Endodermal cell (in vitro differentiated cells): ENCODE measurements around the gene AGBL1. TPM values are rescaled to one million over a fixed set of nuclear protein-coding genes. Genes with fewer than 3 reads are reported as not detected.
A peak's percentile ranks its signal among the peaks of the same experiment; 100 is the strongest.

Source experiments
- DNase-seq: peaks from one replicate; pipeline ENCODE4 v3.0.0-alpha.2; 2017
- H3K27ac ChIP-seq: 2 replicates; pipeline ENCODE4 v1.5.1; 2013; ENCODE audit warnings: mild to moderate bottlenecking, low read depth, low read length, moderate library complexity
- H3K27me3 ChIP-seq: 2 replicates; pipeline ENCODE4 v1.6.1; 2013; ENCODE audit warnings: mild to moderate bottlenecking, low read length, moderate library complexity; ENCODE audit not compliant: insufficient read depth, control insufficient read depth, poor library complexity, severe bottlenecking
- H3K36me3 ChIP-seq: 2 replicates; pipeline ENCODE4 v1.7.0; 2013; ENCODE audit warnings: mild to moderate bottlenecking, low read length, moderate library complexity; ENCODE audit not compliant: control insufficient read depth, insufficient read depth
- H3K4me1 ChIP-seq: one replicate; pipeline ENCODE4 v1.7.0; 2013; ENCODE audit warnings: low read length; ENCODE audit not compliant: control insufficient read depth, insufficient read depth
- H3K4me3 ChIP-seq: 2 replicates; pipeline ENCODE4 v1.5.1; 2013; ENCODE audit warnings: mild to moderate bottlenecking, low read length, moderate library complexity
- H3K9ac ChIP-seq: 2 replicates; pipeline ENCODE4 v1.6.1; 2013; ENCODE audit warnings: mild to moderate bottlenecking, low read length, moderate library complexity; ENCODE audit not compliant: poor library complexity, severe bottlenecking; ENCODE audit errors: extremely low read depth
- H3K9me3 ChIP-seq: 2 replicates; pipeline ENCODE4 v1.6.1; 2013; ENCODE audit warnings: mild to moderate bottlenecking, low read length, moderate library complexity; ENCODE audit not compliant: control insufficient read depth
- H3K27ac Mint-ChIP-seq: 2 replicates; pipeline ENCODE4 v1.8.0; 2020; ENCODE audit warnings: mixed read lengths
- H3K27me3 Mint-ChIP-seq: 2 replicates; pipeline ENCODE4 v1.8.0; 2021; ENCODE audit warnings: mild to moderate bottlenecking, mixed read lengths; ENCODE audit not compliant: insufficient read depth
- H3K36me3 Mint-ChIP-seq: 2 replicates; pipeline ENCODE4 v1.8.0; 2020; ENCODE audit warnings: low read depth, mixed read lengths
- H3K4me1 Mint-ChIP-seq: 2 replicates; pipeline ENCODE4 v1.8.0; 2020; ENCODE audit warnings: mixed read lengths
- H3K4me3 Mint-ChIP-seq: 2 replicates; pipeline ENCODE4 v1.8.0; 2020; ENCODE audit warnings: mild to moderate bottlenecking, moderate library complexity, mixed read lengths
- H3K9me3 Mint-ChIP-seq: 2 replicates; pipeline ENCODE4 v1.8.0; 2020; ENCODE audit warnings: mild to moderate bottlenecking, mixed read lengths
- CTCF ChIP-seq: fragments of 200-600 bp; sonication (generic); conservative IDR thresholded peaks from 2 replicates; pipeline ENCODE4 v1.5.0; 2021; ENCODE audit warnings: antibody characterized with exemption, mild to moderate bottlenecking
- WGBS, 2 experiments: methylation state at CpG; one replicate each; pipeline versions ENCODE4 v1.1.5 to v1.1.7; 2013; ENCODE audit warnings: missing lambda C conversion rate in 2 of 2, mixed read lengths in 1 of 2; ENCODE audit not compliant: insufficient coverage in 1 of 2, insufficient read length in 1 of 2; 5-methylcytosine and 5-hydroxymethylcytosine counted together
- total RNA-seq, 2 donors: library from RNA; stranded (reverse); fragmentation: NEBNext Ultra II Directional in 1 of 2; extraction: Animal tissue kit (Norgen Biotek cat#: 25700) in 1 of 2; gene quantifications; 2 replicates in 1 of 2; 3 replicates in 1 of 2; pipeline ENCODE4 v1.2.1, GENCODE V29; 2021

Gene AGBL1
- total RNA-seq, 2 donors from 2014 or later = 0.07 to 0.11 TPM

- H3K27ac Mint-ChIP-seq = no peak overlapping the region
- H3K4me1 ChIP-seq = no peaks in the 10 kb centered on the region
- peaks cover 35% of the 10 kb centered on the region for H3K4me1 Mint-ChIP-seq
- no peaks in the 10 kb centered on the region for H3K36me3 ChIP-seq
- no peaks in the 10 kb centered on the region for H3K27me3 Mint-ChIP-seq
- peaks cover 2% of the 10 kb centered on the region for H3K36me3 Mint-ChIP-seq
- peak overlapping the region; percentile 40 for H3K27ac ChIP-seq
- H3K27me3 ChIP-seq = no peaks in the 10 kb centered on the region
- H3K4me3 ChIP-seq = no peak overlapping the region
- H3K9me3 ChIP-seq = peaks cover 3% of the 10 kb centered on the region
- no peak for DNase-seq
- H3K4me3 Mint-ChIP-seq = no peak overlapping the region
- 66 to 72% methylated on average over 5 of the region's 5 CpGs for WGBS, 2 experiments
- H3K9ac ChIP-seq = no peak overlapping the region
- H3K9me3 Mint-ChIP-seq = peaks cover 10% of the 10 kb centered on the region
- TF ChIP-seq CTCF = no peak
Observed at GRCh38 chr15:86237111-86237500, 157.4 kb downstream of the AGBL1 start.

- no peak overlapping the region for H3K27ac Mint-ChIP-seq
- Histone ChIP-seq H3K27me3 (no peaks in the 10 kb centered on the region), H3K27ac (no peak overlapping the region), H3K36me3 (no peaks in the 10 kb centered on the region), H3K9me3 (no peaks in the 10 kb centered on the region), H3K9ac (no peak overlapping the region), H3K4me3 (no peak overlapping the region), H3K4me1 (no peaks in the 10 kb centered on the region)
- no peaks in the 10 kb centered on the region for H3K9me3 Mint-ChIP-seq
- no peak for TF ChIP-seq CTCF
- H3K4me3 Mint-ChIP-seq = no peak overlapping the region
- peaks cover 7% of the 10 kb centered on the region for H3K27me3 Mint-ChIP-seq
- WGBS, 2 experiments = 95 to 100% methylated on average over 5 to 15 of the region's 15 CpGs
- DNase-seq = no peak
- H3K36me3 Mint-ChIP-seq = no peaks in the 10 kb centered on the region
- H3K4me1 Mint-ChIP-seq = peaks cover 5% of the 10 kb centered on the region
Observed at GRCh38 chr15:86247249-86247955, 167.7 kb downstream of the AGBL1 start.

- Histone ChIP-seq H3K9ac (no peak overlapping the region), H3K36me3 (no peaks in the 10 kb centered on the region), H3K4me3 (no peak overlapping the region), H3K9me3 (no peaks in the 10 kb centered on the region), H3K4me1 (peaks cover under 1% of the 10 kb centered on the region), H3K27me3 (no peaks in the 10 kb centered on the region), H3K27ac (no peak overlapping the region)
- no peak for DNase-seq
- 95% methylated on average over 2 of the region's 2 CpGs; no CpG with 5 or more reads in 1 of the 2 experiments for WGBS, 2 experiments
- Mint-ChIP-seq H3K27me3 (no peaks in the 10 kb centered on the region), H3K36me3 (no peaks in the 10 kb centered on the region), H3K27ac (no peak overlapping the region), H3K4me1 (peaks cover 6% of the 10 kb centered on the region), H3K4me3 (no peak overlapping the region), H3K9me3 (no peaks in the 10 kb centered on the region)
- no peak for TF ChIP-seq CTCF
Observed at GRCh38 chr15:86255247-86255646, 175.6 kb downstream of the AGBL1 start.
